Immature natural killer cell (primary cell): ENCODE results near the gene PAX2. TPM values are rescaled to one million over a fixed set of nuclear protein-coding genes. Genes with fewer than 3 reads are reported as not detected.
A peak's percentile ranks its signal among the peaks of the same experiment; 100 is the strongest.

Experiments
- DNase-seq, 3 donors: peaks; one replicate each; pipeline ENCODE4 v3.0.0; 2022; ENCODE audit warnings: mixed read lengths in 1 of 3
- H3K27ac Mint-ChIP-seq, 6 donors: one replicate each; pipeline ENCODE4 v1.8.0; 2020; ENCODE audit warnings: mixed read lengths in 6 of 6, mild to moderate bottlenecking in 5 of 6, inconsistent platforms in 4 of 6, moderate library complexity in 3 of 6
- H3K27me3 Mint-ChIP-seq, 3 donors: one replicate each; pipeline ENCODE4 v1.8.0; 2020 to 2021; ENCODE audit warnings: low read depth in 3 of 3, mild to moderate bottlenecking in 3 of 3, mixed read lengths in 3 of 3, moderate library complexity in 3 of 3, inconsistent platforms in 1 of 3
- H3K36me3 Mint-ChIP-seq, 3 donors: one replicate each; pipeline ENCODE4 v1.8.0; 2020; ENCODE audit warnings: mixed read lengths in 3 of 3, inconsistent platforms in 2 of 3, mild to moderate bottlenecking in 2 of 3
- H3K4me1 Mint-ChIP-seq, 2 donors: one replicate each; pipeline ENCODE4 v1.8.0; 2020; ENCODE audit warnings: inconsistent platforms in 2 of 2, mild to moderate bottlenecking in 2 of 2, mixed read lengths in 2 of 2, moderate library complexity in 1 of 2
- H3K4me3 Mint-ChIP-seq, 5 donors: one replicate each; pipeline ENCODE4 v1.8.0; 2020; ENCODE audit warnings: mild to moderate bottlenecking in 5 of 5, mixed read lengths in 5 of 5, inconsistent platforms in 3 of 5, moderate library complexity in 3 of 5
- H3K9me3 Mint-ChIP-seq, 6 donors: one replicate each; pipeline ENCODE4 v1.8.0; 2020; ENCODE audit warnings: mild to moderate bottlenecking in 6 of 6, mixed read lengths in 6 of 6, inconsistent platforms in 4 of 6, moderate library complexity in 3 of 6
- polyA plus RNA-seq, 3 donors: library from polyadenylated mRNA; unstranded; fragments of 300-500 nt; fragmentation: Illumina TruSeq; gene quantifications; one replicate each; pipeline ENCODE4 v1.2.3, GENCODE V29; 2021

The PAX2 gene
- polyA plus RNA-seq, 3 donors from 2014 or later: not detected

- Mint-ChIP-seq H3K9me3 (no peaks in the 10 kb centered on the region), H3K4me3 (peak overlapping the region in 4 of 5 donors; percentile 17 to 83 (median 66)), H3K4me1 (peaks cover 18 to 23% of the 10 kb centered on the region in 2 donors), H3K36me3 (no peaks in the 10 kb centered on the region), H3K27ac (no peak overlapping the region), H3K27me3 (peaks cover 34 to 45% (median 43%) of the 10 kb centered on the region in 3 donors)
- no peak for DNase-seq
These were observed 7.1 kb upstream of the PAX2 start for GRCh38 chr10:100738055-100738827.

- peaks cover 13 to 17% of the 10 kb centered on the region in 2 donors for H3K4me1 Mint-ChIP-seq
- H3K36me3 Mint-ChIP-seq: no peaks in the 10 kb centered on the region
- H3K27me3 Mint-ChIP-seq: peaks cover 35 to 49% (median 42%) of the 10 kb centered on the region in 3 donors
- DNase-seq: no peak
- no peak overlapping the region for H3K4me3 Mint-ChIP-seq
- H3K27ac Mint-ChIP-seq: no peak overlapping the region
- no peaks in the 10 kb centered on the region for H3K9me3 Mint-ChIP-seq
These were observed 5.6 kb upstream of the PAX2 start for GRCh38 chr10:100739517-100740368.

- Mint-ChIP-seq H3K9me3 (no peaks in the 10 kb centered on the region), H3K36me3 (no peaks in the 10 kb centered on the region), H3K27me3 (peaks cover 32 to 46% (median 39%) of the 10 kb centered on the region in 3 donors), H3K4me1 (peaks cover 10 to 12% of the 10 kb centered on the region in 2 donors), H3K27ac (no peak overlapping the region), H3K4me3 (no peak overlapping the region)
- no peak for DNase-seq
These were observed 4.7 kb upstream of the PAX2 start for GRCh38 chr10:100740476-100741377.

- Mint-ChIP-seq H3K4me1 (peaks cover 7 to 12% of the 10 kb centered on the region in 2 donors), H3K27me3 (peaks cover 36 to 44% (median 39%) of the 10 kb centered on the region in 3 donors), H3K9me3 (peaks cover 0 to 3% (median 0%) of the 10 kb centered on the region in 6 donors), H3K4me3 (no peak overlapping the region), H3K36me3 (peaks cover 0 to 4% (median 0%) of the 10 kb centered on the region in 3 donors), H3K27ac (no peak overlapping the region)
- no peak for DNase-seq
These were observed 3.9 kb upstream of the PAX2 start for GRCh38 chr10:100741378-100742075.

- Mint-ChIP-seq H3K27me3 (peaks cover 30 to 46% (median 45%) of the 10 kb centered on the region in 3 donors), H3K27ac (no peak overlapping the region), H3K4me3 (no peak overlapping the region), H3K36me3 (peaks cover 0 to 5% (median 0%) of the 10 kb centered on the region in 3 donors), H3K9me3 (peaks cover 0 to 3% (median 0%) of the 10 kb centered on the region in 6 donors), H3K4me1 (peaks cover 5 to 16% of the 10 kb centered on the region in 2 donors)
- DNase-seq: no peak
These were observed 3.2 kb upstream of the PAX2 start for GRCh38 chr10:100742076-100742771.

- no peak for DNase-seq
- Mint-ChIP-seq H3K27me3 (peaks cover 28 to 45% (median 44%) of the 10 kb centered on the region in 3 donors), H3K36me3 (peaks cover 0 to 5% (median 0%) of the 10 kb centered on the region in 3 donors), H3K4me1 (peaks cover 1 to 14% of the 10 kb centered on the region in 2 donors), H3K27ac (no peak overlapping the region), H3K4me3 (no peak overlapping the region), H3K9me3 (peaks cover 0 to 3% (median 0%) of the 10 kb centered on the region in 6 donors)
These were observed 2.4 kb upstream of the PAX2 start for GRCh38 chr10:100742936-100743335.

- H3K4me3 Mint-ChIP-seq: peak overlapping the region in 1 of 5 donors; percentile 13
- H3K9me3 Mint-ChIP-seq: peaks cover 0 to 3% (median 0%) of the 10 kb centered on the region in 6 donors
- peaks cover 1 to 7% of the 10 kb centered on the region in 2 donors for H3K4me1 Mint-ChIP-seq
- H3K27me3 Mint-ChIP-seq: peaks cover 21 to 39% (median 37%) of the 10 kb centered on the region in 3 donors
- DNase-seq: peak in 2 of 3 donors; percentile 19 to 25
- no peak overlapping the region for H3K27ac Mint-ChIP-seq
- H3K36me3 Mint-ChIP-seq: peaks cover 0 to 5% (median 0%) of the 10 kb centered on the region in 3 donors
These were observed 1.7 kb upstream of the PAX2 start for GRCh38 chr10:100743626-100744135.

GRCh38 chr10:100744136-100744986, 1.0 kb upstream of the PAX2 start:
- H3K27me3 Mint-ChIP-seq: peaks cover 24 to 44% (median 40%) of the 10 kb centered on the region in 3 donors
- no peak overlapping the region for H3K27ac Mint-ChIP-seq
- peaks cover 0 to 9% (median 0%) of the 10 kb centered on the region in 3 donors for H3K36me3 Mint-ChIP-seq
- H3K4me3 Mint-ChIP-seq: no peak overlapping the region
- H3K4me1 Mint-ChIP-seq: peaks cover 1 to 7% of the 10 kb centered on the region in 2 donors
- peaks cover 0 to 3% (median 0%) of the 10 kb centered on the region in 6 donors for H3K9me3 Mint-ChIP-seq
- no peak for DNase-seq

- H3K27me3 Mint-ChIP-seq: peaks cover 22 to 44% (median 36%) of the 10 kb centered on the region in 3 donors
- H3K36me3 Mint-ChIP-seq: peaks cover 0 to 9% (median 0%) of the 10 kb centered on the region in 3 donors
- H3K4me3 Mint-ChIP-seq: peak overlapping the region in 2 of 5 donors; percentile 14 to 31
- H3K4me1 Mint-ChIP-seq: peaks cover 1 to 7% of the 10 kb centered on the region in 2 donors
- peaks cover 0 to 3% (median 0%) of the 10 kb centered on the region in 6 donors for H3K9me3 Mint-ChIP-seq
- H3K27ac Mint-ChIP-seq: no peak overlapping the region
- DNase-seq: no peak
These were observed 751 bp downstream of the PAX2 start for GRCh38 chr10:100745882-100746783.

GRCh38 chr10:100746784-100747455, 1.5 kb downstream of the PAX2 start:
- H3K27ac Mint-ChIP-seq: peak overlapping the region in 1 of 6 donors; percentile 37
- no peak for DNase-seq
- peaks cover 22 to 44% (median 38%) of the 10 kb centered on the region in 3 donors for H3K27me3 Mint-ChIP-seq
- H3K4me1 Mint-ChIP-seq: peaks cover 1 to 7% of the 10 kb centered on the region in 2 donors
- peaks cover 0 to 9% (median 0%) of the 10 kb centered on the region in 3 donors for H3K36me3 Mint-ChIP-seq
- peak overlapping the region in 1 of 5 donors; percentile 6 for H3K4me3 Mint-ChIP-seq
- H3K9me3 Mint-ChIP-seq: peaks cover 0 to 3% (median 0%) of the 10 kb centered on the region in 6 donors
